GM12872 (cell line): Measurements from ENCODE around the gene XPO1.

Source experiments
- CTCF ChIP-seq: IDR thresholded peaks from 3 replicates; pipeline ENCODE4 v1.5.1; 2011; ENCODE audit warnings: low read depth, mild to moderate bottlenecking, low read length, moderate library complexity; ENCODE audit not compliant: insufficient read depth

The XPO1 gene

GRCh38 chr2:61538200-61538919, at the start of gene XPO1:
Gene XPO1, minus strand, starts transcription at chr2:61538356. Its CDS starts 4,459 bp downstream, at chr2:61533897.
- no peak for TF ChIP-seq CTCF

DNA sequence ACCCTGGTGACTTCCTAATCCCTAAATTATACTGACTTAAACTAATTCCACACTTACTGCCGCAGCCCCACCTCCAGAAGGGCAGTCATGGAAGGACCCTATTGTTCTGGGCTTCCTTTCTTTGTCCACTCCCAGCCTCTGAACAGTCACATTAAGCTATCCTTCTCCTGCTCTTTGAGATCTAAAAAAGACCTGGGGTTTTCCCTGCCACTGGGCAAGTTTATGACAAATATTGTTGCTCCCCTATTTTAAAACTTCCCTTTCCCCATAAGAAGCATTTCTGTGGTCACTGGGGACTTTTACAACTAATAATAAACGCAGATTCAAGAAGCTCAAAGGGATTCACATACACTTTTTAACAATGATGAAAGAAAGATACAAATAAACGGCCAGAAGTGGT, 47.2 kb upstream of the XPO1 start:
- TF ChIP-seq CTCF: no peak

GRCh38 chr2:61582165-61582564, 44.0 kb upstream of the XPO1 start:
- TF ChIP-seq CTCF: no peak

DNA sequence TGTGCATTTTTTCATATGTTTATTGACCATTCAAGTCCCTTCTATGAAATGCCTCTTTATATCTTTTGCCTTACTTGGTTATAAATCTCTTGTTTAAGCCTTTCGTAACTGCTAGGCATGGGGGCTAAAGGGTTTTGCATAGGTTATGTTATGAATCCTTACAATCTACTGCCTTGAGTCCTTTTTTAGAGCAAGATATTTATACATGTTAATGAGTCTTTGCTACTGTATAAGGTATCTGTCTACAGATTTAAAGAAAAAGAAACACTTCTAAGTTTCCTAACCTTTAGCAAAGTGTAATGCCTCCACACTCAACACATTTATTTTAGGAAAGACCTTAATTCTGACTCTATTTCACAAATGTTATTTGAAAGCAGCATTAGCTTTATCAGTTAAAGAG, 43.6 kb upstream of the XPO1 start:
- no peak for TF ChIP-seq CTCF

- TF ChIP-seq CTCF: no peak
These were observed 37.3 kb upstream of the XPO1 start for GRCh38 chr2:61575447-61575859.

DNA sequence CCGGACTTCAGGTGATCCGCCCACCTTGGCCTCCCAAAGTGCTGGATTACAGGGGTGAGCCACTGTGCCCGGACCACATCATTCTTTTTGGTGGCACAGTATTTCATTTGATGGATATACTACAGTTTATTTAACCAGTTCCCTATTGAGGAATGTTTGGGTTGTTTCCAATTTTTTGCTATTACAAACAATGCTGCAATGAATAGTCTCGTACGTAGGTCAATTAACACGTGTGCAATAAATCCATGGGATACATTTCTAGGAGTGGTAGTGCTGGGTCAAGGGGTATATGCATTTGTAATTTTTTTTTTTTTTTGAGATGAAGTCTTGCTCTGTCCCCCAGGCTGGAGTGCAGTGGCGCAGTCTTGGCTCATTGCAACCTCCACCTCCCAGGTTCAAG, 28.4 kb upstream of the XPO1 start:
- TF ChIP-seq CTCF: no peak

- no peak for TF ChIP-seq CTCF
These were observed 24.5 kb upstream of the XPO1 start for GRCh38 chr2:61562615-61563014.

DNA sequence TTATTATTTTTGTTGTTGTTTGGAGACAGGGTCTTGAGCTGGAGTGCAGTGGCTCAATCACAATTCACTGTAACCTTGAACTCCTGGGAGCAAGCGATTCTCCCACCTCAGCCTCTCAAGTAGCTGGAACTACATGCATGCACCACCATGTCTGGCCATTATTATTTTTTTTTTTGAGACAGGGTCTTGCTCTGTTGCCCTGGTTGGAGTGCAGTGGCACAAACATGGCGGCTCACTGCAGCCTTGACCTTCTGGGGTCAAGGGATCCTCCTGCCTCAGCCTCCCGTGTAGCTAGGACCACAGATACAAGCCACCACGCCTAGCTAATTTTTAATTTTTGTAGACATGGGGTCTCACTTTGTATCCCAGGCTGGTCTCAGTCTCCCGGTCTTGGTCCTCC, 20.0 kb upstream of the XPO1 start:
- no peak for TF ChIP-seq CTCF
